OCI-LY1 (cell line): Measurements from ENCODE around the gene CLDN3.

Experiments used
- EZH2 ChIP-seq: fragments of 200-600 bp; sonication (generic), shearing (Covaris generic); IDR thresholded peaks from 2 replicates; pipeline ENCODE4 v1.8.0; 2017; ENCODE audit warnings: borderline replicate concordance, mixed run types, mild to moderate bottlenecking, antibody characterized with exemption, low read length, moderate library complexity, mixed read lengths
- TF ChIP-seq, protein P1 (sequence below): fragments of 200-600 bp; sonication (generic), shearing (Covaris generic); IDR thresholded peaks from 2 replicates; pipeline ENCODE4 v1.5.1; 2017; ENCODE audit warnings: mild to moderate bottlenecking, antibody characterized with exemption, low read length, moderate library complexity, mixed read lengths

DNA sequence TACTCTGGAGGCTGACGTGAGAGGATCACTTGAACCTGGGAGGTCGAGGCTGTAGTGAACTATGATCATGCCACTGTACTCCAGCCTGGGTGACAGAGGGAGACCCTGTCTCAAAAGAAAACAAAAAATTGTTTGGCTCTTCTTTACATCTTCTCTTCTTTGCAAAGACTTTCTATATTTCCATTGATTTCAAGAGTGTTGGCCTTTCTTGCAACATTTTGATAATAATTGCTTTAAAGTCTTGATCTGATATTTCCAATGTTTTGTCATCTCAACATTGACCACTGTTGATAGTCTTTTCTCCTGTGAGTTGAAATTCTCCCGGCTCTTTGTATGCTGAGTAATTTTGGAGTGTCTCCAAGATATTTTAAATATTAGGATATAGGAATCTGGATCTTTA lies 42.9 kb upstream of the CLDN3 start:
- TF ChIP-seq, protein P1, sequence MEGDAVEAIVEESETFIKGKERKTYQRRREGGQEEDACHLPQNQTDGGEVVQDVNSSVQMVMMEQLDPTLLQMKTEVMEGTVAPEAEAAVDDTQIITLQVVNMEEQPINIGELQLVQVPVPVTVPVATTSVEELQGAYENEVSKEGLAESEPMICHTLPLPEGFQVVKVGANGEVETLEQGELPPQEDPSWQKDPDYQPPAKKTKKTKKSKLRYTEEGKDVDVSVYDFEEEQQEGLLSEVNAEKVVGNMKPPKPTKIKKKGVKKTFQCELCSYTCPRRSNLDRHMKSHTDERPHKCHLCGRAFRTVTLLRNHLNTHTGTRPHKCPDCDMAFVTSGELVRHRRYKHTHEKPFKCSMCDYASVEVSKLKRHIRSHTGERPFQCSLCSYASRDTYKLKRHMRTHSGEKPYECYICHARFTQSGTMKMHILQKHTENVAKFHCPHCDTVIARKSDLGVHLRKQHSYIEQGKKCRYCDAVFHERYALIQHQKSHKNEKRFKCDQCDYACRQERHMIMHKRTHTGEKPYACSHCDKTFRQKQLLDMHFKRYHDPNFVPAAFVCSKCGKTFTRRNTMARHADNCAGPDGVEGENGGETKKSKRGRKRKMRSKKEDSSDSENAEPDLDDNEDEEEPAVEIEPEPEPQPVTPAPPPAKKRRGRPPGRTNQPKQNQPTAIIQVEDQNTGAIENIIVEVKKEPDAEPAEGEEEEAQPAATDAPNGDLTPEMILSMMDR = no peak
- no peak for TF ChIP-seq EZH2
